ENCODE measurements around the gene SPEM3.

The SPEM3 gene

GRCh38 chr17:7437950-7438614 is 9.4 kb downstream of the SPEM3 start:
- DNase-seq (ENCODE audit: low read depth): no peak
- no peak for TF ChIP-seq CTCF (conservative IDR thresholded peaks at IDR 0.05; ENCODE audit: low read depth, low read length)
- H3K4me3 ChIP-seq (ENCODE audit: low read depth, low read length): peak overlapping the region; percentile 42

- H3K4me3 ChIP-seq (ENCODE audit: low read depth, low read length): peak overlapping the region; percentile 42
- no peak for TF ChIP-seq CTCF (conservative IDR thresholded peaks at IDR 0.05; ENCODE audit: low read depth, low read length)
- DNase-seq (ENCODE audit: low read depth): no peak
These were observed 10.2 kb downstream of the SPEM3 start for GRCh38 chr17:7438656-7439460.

GRCh38 chr17:7439462-7440112 is 10.9 kb downstream of the SPEM3 start, which contains the start of gene FGF11:
FGF11 (plus strand) TSS chr17:7439512; CDS start chr17:7439621, 109 bp downstream.
- TF ChIP-seq CTCF (conservative IDR thresholded peaks at IDR 0.05; ENCODE audit: low read depth, low read length): no peak

GRCh38 chr17:7440113-7440833 is 11.6 kb downstream of the SPEM3 start:
- peak overlapping the region; percentile 51 for H3K4me3 ChIP-seq (ENCODE audit: low read depth, low read length)
- no peak for DNase-seq (ENCODE audit: low read depth)

More at GRCh38 chr17:7439462-7440112, 10.9 kb downstream of the SPEM3 start, which contains the start of gene FGF11:
- DNase-seq (ENCODE audit: low read depth): no peak
- H3K4me3 ChIP-seq (ENCODE audit: low read depth, low read length): peak within 1 kb of the TSS; percentile 51

GRCh38 chr17:7440834-7441195 is 12.2 kb downstream of the SPEM3 start:
- H3K4me3 ChIP-seq (ENCODE audit: low read depth, low read length): peak overlapping the region; percentile 51
- DNase-seq (ENCODE audit: low read depth): peak; percentile 39
- peak; percentile 27 for TF ChIP-seq CTCF (conservative IDR thresholded peaks at IDR 0.05; ENCODE audit: low read depth, low read length)

More at GRCh38 chr17:7440113-7440833, 11.6 kb downstream of the SPEM3 start:
- TF ChIP-seq CTCF (conservative IDR thresholded peaks at IDR 0.05; ENCODE audit: low read depth, low read length): no peak

GRCh38 chr17:7441266-7441665 is 12.6 kb downstream of the SPEM3 start:
- DNase-seq (ENCODE audit: low read depth): no peak
- H3K4me3 ChIP-seq (ENCODE audit: low read depth, low read length): no peak overlapping the region
- no peak for TF ChIP-seq CTCF (conservative IDR thresholded peaks at IDR 0.05; ENCODE audit: low read depth, low read length)
